RWPE2 (cell line): Measurements from ENCODE around the gene PDE8A.

Source experiments
- ATAC-seq: fragments of 200-7000 bp; cut with Tn5 transposase; 3 replicates; pipeline ENCODE4 v1.9.1; 2021; ENCODE audit warnings: low read depth
- DNase-seq: peaks from one replicate; pipeline ENCODE4 v3.0.0-alpha.2; 2020; ENCODE audit warnings: low spot score
- H3K27ac ChIP-seq: fragments of 450-650 bp; 2 replicates; pipeline ENCODE4 v1.5.1; 2017; ENCODE audit warnings: mild to moderate bottlenecking; ENCODE audit not compliant: poor library complexity, severe bottlenecking
- H3K27me3 ChIP-seq: fragments of 250-450 bp; sonication (Bioruptor Pico); 2 replicates; pipeline ENCODE4 v1.5.1; 2021; ENCODE audit warnings: mild to moderate bottlenecking, moderate library complexity; ENCODE audit not compliant: insufficient read depth, poor library complexity, severe bottlenecking
- H3K36me3 ChIP-seq: fragments of 250-450 bp; sonication (Bioruptor Pico); 2 replicates; pipeline ENCODE4 v1.5.1; 2020; ENCODE audit warnings: low read depth, mild to moderate bottlenecking, moderate library complexity
- H3K4me1 ChIP-seq: fragments of 250-450 bp; sonication (Bioruptor Pico); 2 replicates; pipeline ENCODE4 v1.5.1; 2021; ENCODE audit warnings: mild to moderate bottlenecking, moderate library complexity; ENCODE audit not compliant: insufficient read depth, poor library complexity, severe bottlenecking
- H3K4me3 ChIP-seq: fragments of 250-450 bp; sonication (Bioruptor Pico); 2 replicates; pipeline ENCODE4 v1.5.1; 2021; ENCODE audit warnings: mild to moderate bottlenecking, moderate library complexity; ENCODE audit not compliant: severe bottlenecking
- H3K9me3 ChIP-seq: fragments of 250-450 bp; sonication (Bioruptor Pico); 2 replicates; pipeline ENCODE4 v1.5.1; 2021; ENCODE audit warnings: mild to moderate bottlenecking, moderate library complexity; ENCODE audit not compliant: severe bottlenecking
- TF ChIP-seq, protein P1 (sequence below): fragments of 450-650 bp; IDR thresholded peaks from one replicate; pipeline ENCODE4 v1.5.1; 2017; ENCODE audit warnings: mild to moderate bottlenecking, moderate library complexity; ENCODE audit not compliant: poor library complexity, severe bottlenecking

The PDE8A gene

DNA sequence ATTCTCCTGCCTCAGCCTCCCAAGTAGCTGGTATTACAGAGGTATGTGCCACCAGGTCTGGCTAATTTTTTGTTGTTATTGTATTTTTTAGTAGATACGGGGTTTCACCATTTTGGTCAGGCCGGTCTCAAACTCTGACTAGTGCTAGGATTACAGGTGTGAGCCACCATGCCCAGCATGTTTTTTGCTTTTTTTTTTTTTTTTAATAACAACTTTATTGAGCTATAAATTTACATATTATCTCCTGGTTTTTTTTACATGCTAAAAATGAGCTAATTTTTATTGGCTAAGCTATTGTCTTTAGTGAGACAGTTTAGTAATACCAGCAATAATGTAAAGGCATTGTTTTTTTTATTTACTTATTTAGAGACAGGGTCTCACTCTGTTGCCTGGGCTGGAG, 105.2 kb downstream of the PDE8A start:
- DNase-seq (no peak), ATAC-seq (no peak)
- Histone ChIP-seq H3K36me3 (peaks cover 19% of the 10 kb centered on the region), H3K9me3 (no peaks in the 10 kb centered on the region), H3K27ac (no peak overlapping the region), H3K4me1 (no peaks in the 10 kb centered on the region), H3K27me3 (no peaks in the 10 kb centered on the region), H3K4me3 (no peak overlapping the region)
- TF ChIP-seq, protein P1, sequence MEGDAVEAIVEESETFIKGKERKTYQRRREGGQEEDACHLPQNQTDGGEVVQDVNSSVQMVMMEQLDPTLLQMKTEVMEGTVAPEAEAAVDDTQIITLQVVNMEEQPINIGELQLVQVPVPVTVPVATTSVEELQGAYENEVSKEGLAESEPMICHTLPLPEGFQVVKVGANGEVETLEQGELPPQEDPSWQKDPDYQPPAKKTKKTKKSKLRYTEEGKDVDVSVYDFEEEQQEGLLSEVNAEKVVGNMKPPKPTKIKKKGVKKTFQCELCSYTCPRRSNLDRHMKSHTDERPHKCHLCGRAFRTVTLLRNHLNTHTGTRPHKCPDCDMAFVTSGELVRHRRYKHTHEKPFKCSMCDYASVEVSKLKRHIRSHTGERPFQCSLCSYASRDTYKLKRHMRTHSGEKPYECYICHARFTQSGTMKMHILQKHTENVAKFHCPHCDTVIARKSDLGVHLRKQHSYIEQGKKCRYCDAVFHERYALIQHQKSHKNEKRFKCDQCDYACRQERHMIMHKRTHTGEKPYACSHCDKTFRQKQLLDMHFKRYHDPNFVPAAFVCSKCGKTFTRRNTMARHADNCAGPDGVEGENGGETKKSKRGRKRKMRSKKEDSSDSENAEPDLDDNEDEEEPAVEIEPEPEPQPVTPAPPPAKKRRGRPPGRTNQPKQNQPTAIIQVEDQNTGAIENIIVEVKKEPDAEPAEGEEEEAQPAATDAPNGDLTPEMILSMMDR = no peak

DNA sequence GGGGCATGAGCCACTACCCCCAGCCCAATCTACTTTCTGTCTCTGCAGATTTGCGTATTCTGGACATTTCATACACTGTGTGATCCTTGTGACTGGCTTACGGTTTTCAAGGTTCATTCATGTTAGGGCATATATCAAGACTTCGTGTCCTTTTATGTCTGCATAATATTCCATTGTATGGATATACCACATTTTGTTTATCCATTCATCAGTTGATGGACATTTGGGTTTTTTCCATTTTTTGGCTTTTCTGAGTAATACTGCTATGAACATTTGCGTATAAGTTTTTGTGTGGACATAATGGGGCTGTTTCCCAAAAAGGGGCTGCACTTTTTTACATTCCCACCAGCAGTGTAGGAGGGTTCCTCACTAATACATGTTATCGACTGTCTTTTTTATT, 106.6 kb downstream of the PDE8A start:
- Histone ChIP-seq H3K27ac (no peak overlapping the region), H3K9me3 (no peaks in the 10 kb centered on the region), H3K4me3 (no peak overlapping the region), H3K27me3 (no peaks in the 10 kb centered on the region), H3K36me3 (peaks cover 16% of the 10 kb centered on the region), H3K4me1 (no peaks in the 10 kb centered on the region)
- TF ChIP-seq, protein P1 = no peak
- ATAC-seq (no peak), DNase-seq (no peak)

GRCh38 chr15:85089929-85090597, 108.4 kb downstream of the PDE8A start:
- no peak for ATAC-seq
- TF ChIP-seq, protein P1 = no peak
- H3K27ac ChIP-seq = no peak overlapping the region
- H3K27me3 ChIP-seq = no peaks in the 10 kb centered on the region
- no peak overlapping the region for H3K4me3 ChIP-seq
- peaks cover 12% of the 10 kb centered on the region for H3K36me3 ChIP-seq
- no peaks in the 10 kb centered on the region for H3K4me1 ChIP-seq
- DNase-seq = no peak
- H3K9me3 ChIP-seq = no peaks in the 10 kb centered on the region

DNA sequence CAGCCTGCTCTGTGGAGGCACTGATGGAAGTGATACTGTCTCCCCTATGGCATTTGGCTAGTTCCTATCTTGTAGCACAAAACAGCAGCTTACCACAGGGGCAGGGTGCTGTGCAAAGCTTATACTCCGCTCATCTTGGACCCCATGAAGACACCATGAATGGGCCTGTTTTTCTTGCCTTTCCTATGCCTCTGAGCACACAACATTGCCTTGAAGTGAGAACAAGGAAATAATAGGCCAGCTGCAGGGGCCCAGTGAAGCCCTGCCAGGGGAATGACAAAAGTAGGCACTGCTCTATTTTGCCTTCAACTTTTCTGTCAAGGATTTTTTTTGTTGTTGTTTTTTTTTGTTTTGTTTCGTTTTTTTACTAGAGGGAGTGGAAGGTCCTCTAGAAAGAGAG, 110.3 kb downstream of the PDE8A start:
- DNase-seq = no peak
- H3K36me3 ChIP-seq = peaks cover 7% of the 10 kb centered on the region
- no peak for ATAC-seq
- TF ChIP-seq, protein P1 = no peak
- H3K27ac ChIP-seq = no peak overlapping the region
- no peak overlapping the region for H3K4me3 ChIP-seq
- no peaks in the 10 kb centered on the region for H3K9me3 ChIP-seq
- no peaks in the 10 kb centered on the region for H3K27me3 ChIP-seq
- H3K4me1 ChIP-seq = peaks cover 3% of the 10 kb centered on the region

GRCh38 chr15:85094685-85095084, 113.0 kb downstream of the PDE8A start:
- Histone ChIP-seq H3K4me3 (no peak overlapping the region), H3K27me3 (no peaks in the 10 kb centered on the region), H3K27ac (no peak overlapping the region), H3K36me3 (peaks cover 10% of the 10 kb centered on the region), H3K9me3 (no peaks in the 10 kb centered on the region), H3K4me1 (peaks cover 14% of the 10 kb centered on the region)
- TF ChIP-seq, protein P1 = no peak
- peak; percentile 62; the same call in 2 of the 3 replicates for ATAC-seq
- DNase-seq = no peak
